GM20431 (cell line): Measurements from ENCODE around the gene SPRN.
"Not testable (repeated sequence)": the region's sequence is repeated elsewhere in the genome, so short reads cannot be mapped to it uniquely, and the experiment has no call there.

Experiments
- in situ Hi-C: fragments of 300-500 bp; cut with MseI, MboI; formaldehyde crosslinking; loops from one replicate; pipeline ENCODE4 v1.15.0; 2020; ENCODE audit warnings: low sequenced_read_pairs; ENCODE audit not compliant: unreplicated experiment

The SPRN gene

GRCh38 chr10:133441356-133441755, 16.9 kb upstream of the SPRN start:
- in situ Hi-C loops, result not testable (repeated sequence)

DNA sequence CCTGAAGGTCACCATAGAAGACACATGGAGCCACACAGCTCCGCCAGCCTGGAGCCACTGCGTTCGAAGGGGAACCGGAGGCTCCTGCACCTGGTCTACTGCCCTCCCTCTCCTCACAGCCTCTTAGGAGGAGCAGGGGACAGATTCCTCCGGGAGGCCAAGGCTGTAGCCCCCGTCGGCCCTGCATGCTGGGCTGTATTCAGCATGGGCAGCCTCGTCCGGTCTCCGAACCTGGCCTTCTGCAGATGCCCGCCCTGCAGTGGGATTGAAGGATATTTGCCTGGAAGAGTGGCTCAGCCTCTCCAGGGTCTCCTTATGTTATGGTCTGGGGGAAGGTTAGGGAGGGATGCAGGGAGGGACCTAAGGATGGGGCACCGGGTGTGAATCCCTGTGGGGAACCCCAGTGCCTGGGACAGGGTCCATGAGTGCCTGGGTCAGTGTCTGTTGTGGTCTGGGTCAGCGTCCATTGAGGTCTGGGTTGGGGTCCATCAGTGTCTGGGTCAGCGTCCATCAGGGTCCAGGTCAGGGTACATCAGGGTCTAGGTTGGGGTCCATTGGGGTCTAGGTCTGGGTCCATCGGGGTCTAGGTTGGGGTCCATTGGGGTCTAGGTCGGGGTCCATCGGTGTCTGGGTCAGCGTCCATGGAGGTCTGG, 16.3 kb upstream of the SPRN start:
- in situ Hi-C loops, result no loop called here

GRCh38 chr10:133439517-133440461, 15.4 kb upstream of the SPRN start:
- in situ Hi-C loops, result no loop called here

DNA sequence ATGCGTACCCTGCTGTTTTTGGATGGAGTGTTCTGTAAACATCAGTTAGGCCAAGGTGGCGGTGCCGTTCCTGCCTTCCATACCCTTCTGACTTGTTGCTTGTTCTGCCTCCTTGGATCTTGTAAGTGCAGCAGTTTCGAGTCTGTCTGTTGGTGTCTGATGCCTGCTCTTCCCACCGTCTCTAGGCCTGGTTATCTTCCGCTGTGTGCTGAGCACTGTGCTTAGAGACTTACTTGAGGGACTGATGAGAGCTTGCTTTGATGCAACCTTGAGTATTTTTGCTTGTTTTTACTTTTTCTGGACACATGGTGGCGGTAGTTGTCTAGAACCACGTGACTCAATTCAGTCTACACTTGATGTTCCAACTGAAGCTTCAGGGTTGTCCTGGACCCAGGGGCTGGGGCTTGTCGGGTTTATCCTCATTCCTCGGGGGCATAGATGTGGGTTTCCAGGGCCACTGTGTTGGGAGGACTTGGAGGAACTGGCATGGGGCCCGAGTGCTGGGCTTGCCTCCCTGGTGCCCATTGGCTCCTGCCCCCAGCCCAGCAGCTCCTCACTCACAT, 14.4 kb upstream of the SPRN start:
- in situ Hi-C loops, result no loop called here

DNA sequence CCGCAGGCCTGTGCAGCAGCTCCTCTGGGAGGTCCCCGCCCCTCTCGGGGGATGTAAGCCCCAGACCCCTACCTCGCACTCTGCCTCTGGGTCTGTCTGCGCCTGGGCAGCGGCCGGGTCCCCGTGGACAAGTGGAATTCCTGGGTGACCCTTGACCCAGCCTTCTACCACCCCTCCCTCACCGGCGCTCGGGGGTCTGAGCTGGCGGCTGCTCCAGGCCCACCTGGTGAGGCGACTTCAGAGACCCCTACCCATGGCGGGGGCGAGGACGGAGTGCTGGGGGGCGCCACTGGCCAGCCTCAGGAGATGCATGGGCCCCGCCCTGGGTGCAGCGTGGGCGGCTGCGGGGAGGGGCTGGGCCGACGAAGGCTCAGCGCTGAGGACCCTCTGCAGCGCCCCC, 8.4 kb upstream of the SPRN start:
- in situ Hi-C loops, result not testable (repeated sequence)

GRCh38 chr10:133431888-133432613, 7.6 kb upstream of the SPRN start:
- in situ Hi-C loops, result not testable (repeated sequence)

DNA sequence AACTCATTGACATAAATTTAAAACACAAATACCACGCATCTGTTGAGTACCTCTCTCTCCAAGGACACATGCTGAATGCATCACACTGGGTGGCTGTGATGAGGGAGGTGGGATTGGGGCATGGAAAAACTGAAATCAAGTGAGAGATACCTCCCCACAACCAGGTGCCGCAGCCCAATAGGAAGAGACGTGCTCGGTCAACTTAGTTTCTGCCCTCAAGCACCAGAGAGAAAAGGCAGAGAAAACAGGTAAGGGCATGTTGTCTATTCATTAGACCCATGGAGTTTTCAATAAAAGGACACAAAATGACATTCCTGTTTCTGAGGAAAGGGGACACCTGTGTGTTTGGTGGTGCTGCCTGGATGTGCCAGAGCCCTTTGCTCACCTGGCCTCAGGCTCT, 5.1 kb upstream of the SPRN start:
- in situ Hi-C loops, result not testable (repeated sequence)

- in situ Hi-C loops, result not testable (repeated sequence)
Measured at GRCh38 chr10:133424102-133424501, 323 bp downstream of the SPRN start.

GRCh38 chr10:133422807-133423771, 1.3 kb downstream of the SPRN start:
- in situ Hi-C loops, result no loop called here

DNA sequence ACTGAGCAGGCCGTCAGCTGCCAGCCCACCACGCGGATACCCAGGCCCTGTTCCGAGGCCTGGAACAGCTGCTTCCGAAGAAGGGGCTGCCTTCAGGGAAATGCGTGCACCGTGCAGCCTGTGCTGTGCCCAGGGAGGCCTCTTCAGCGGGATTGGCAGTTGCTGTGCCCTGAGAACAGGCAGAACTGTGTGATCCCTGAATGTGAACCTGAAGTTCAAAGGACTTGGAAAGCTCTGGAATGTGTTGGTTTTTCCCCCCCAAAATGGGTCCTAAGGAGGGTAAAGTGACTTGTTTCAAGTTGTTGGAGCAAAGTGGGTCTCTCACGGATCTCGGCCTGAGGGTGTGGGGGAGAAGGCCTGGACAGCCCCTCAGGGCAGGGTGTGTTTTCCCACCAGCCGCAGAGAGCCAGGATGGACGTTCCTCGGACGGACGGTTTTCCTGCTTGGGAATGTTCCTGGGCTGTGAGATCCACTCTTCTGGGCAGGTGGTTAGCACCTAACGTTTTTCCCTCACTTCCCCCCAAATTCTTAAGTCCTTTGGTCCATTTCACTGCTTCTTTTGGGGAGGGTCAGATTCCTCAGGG, 2.1 kb downstream of the SPRN start:
- in situ Hi-C loops, result no loop called here

DNA sequence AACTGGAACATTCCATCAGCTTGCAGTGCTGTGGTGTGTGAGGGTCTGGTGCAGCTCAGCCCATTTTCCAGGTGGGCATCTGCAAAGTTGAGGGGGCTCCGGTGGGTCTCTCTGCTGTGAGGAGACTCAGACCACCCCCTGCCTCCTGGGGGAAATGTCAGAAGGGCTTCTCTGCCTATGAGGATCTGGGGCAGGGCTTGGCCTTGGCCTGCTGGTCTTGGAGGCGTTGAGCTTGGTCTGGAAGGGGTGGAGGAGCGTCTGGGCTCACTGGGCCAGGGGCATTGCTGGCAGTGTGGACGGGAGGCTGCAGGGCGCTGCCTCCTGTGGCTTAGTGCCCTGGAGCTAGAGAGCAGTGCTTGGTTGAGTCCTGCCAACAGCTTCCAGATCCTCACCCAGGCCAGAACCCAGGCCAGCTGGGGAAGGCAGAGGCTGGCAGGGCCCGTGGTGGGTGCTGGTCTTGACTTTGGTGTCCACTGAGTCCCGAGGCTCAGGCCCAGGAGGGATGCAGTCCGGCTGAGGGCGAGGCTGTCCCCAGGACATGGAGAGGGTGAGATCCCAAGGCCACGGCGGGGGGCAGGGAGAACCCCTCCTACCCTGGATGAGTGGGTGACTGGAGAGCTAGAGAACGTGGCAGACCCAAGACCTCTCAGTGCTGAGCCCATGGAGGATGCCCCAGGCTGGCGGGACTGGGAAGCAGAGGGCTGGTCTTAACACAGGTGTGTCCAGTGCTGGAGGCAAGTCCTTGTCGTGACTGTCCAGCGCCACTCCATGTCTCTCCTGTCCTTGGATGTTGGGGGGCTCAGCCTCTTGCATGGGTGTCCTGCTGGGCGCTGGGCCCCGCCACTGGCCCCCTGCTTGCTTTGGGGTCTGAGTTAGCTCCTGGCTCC, 2.8 kb downstream of the SPRN start:
- in situ Hi-C loops, result no loop called here

DNA sequence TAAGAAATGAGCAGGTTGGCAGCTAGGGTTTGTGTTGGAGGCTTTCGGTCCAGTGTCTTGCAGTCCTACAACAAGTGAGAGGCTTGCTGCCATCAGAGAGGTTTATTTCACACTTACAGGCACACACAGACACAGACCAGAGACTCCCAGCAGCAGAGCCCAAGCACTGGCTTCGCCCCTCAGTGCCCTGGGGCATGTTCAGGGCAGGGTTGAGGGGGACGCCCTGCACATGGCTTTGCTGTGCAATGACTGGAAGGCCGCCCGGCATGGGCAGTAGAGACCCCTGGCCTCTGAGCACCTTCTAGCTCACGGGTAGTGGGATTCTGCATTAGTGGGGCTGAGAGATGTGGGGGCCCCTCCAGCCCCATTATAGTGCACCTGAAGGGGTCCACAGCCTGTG, 3.8 kb downstream of the SPRN start:
- in situ Hi-C loops, result no loop called here

DNA sequence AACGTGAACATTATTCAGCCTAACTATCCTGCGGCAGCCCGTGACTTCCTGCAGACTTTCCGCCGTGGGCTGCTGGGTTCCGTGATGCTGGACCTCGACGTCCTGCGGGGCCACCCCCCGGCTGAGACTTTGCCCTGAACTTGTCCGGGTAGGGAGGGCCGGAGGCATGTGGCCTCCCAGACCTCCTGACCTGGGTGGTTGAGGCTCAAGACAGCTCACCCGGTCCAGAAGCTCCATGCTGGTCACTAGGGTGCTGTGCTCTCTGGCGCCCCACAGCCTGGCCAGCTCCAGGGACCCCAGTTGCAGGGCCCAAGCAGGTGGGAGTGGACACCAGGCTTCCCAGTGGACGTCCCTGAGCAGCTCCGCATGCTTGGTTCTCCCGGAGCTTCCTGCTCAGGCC, 4.4 kb downstream of the SPRN start:
- in situ Hi-C loops, result no loop called here

GRCh38 chr10:133419211-133419950, 5.0 kb downstream of the SPRN start:
- in situ Hi-C loops, result no loop called here

DNA sequence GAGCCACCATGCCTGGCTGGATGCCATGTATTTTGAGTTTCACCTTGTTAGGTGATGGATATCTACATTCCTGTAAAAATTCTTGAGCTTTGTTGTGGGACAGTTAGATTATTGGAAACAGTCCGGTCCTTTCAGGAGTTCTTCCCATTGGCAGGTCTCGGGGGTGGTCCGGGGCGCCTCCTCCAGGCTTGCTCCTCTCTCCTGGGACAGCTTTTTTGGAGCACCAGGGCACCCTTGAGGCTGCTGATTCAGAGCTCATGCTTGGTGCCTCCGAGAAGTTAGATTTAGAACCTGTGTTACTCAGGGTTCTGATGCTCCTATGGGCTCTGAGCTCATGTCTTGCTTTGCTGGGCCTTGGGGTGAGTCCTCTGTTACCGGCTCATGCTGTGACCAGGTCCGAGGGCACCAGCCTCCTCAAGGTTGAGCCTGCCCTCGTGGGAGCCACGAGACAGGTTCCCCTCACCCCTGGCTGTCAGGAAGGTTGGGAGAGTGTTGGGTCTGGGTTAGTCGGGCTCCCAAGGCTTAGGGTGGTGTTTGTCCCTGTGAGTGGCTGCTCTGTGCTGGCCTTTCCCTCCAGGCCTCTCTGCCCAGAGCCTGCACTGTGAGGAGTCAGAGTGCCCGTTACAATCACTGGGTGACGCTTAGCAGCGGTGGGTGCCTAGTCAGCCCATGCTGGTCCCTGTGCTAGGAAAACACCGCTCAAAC, 6.0 kb downstream of the SPRN start:
- in situ Hi-C loops, result no loop called here

GRCh38 chr10:133415752-133416151, 8.7 kb downstream of the SPRN start:
- in situ Hi-C loops, result no loop called here

- in situ Hi-C loops, result not testable (repeated sequence)
Measured at GRCh38 chr10:133414401-133414800, 10.0 kb downstream of the SPRN start.
